AG09319 (cell line): Measurements from ENCODE around the gene FEN1.

Experiments
- DNase-seq: peaks from one replicate; pipeline ENCODE4 v3.0.0-alpha.2; 2010; ENCODE audit warnings: low read depth; ENCODE audit errors: extremely low read depth
- CTCF ChIP-seq: IDR thresholded peaks from 2 replicates; pipeline ENCODE4 v1.5.1; 2011; ENCODE audit warnings: low read depth, mild to moderate bottlenecking, inconsistent platforms, low read length, moderate library complexity

FEN1 gene

GRCh38 chr11:61747192-61747966 lies 45.3 kb upstream of the FEN1 start:
- peak; percentile 88 for TF ChIP-seq CTCF
- peak; percentile 20 for DNase-seq

GRCh38 chr11:61747967-61748285 lies 44.8 kb upstream of the FEN1 start:
- DNase-seq = no peak
- no peak for TF ChIP-seq CTCF

GRCh38 chr11:61749591-61750217 lies 43.0 kb upstream of the FEN1 start:
- no peak for DNase-seq
- no peak for TF ChIP-seq CTCF

GRCh38 chr11:61750631-61751273 lies 42.0 kb upstream of the FEN1 start:
- no peak for TF ChIP-seq CTCF
- no peak for DNase-seq

- DNase-seq = no peak
- TF ChIP-seq CTCF = no peak
Observed at GRCh38 chr11:61751384-61751783, 41.3 kb upstream of the FEN1 start.

- no peak for DNase-seq
- TF ChIP-seq CTCF = peak; percentile 36
Observed at GRCh38 chr11:61752117-61752924, 40.4 kb upstream of the FEN1 start, which contains the start of gene MYRF. Gene MYRF, plus strand, starts transcription at chr11:61752636. Its CDS starts 109 bp downstream, at chr11:61752745.
